Activated CD8-positive, alpha-beta memory T cell treated with anti-CD3 and anti-CD28 coated beads for 1 hour (primary cell): ENCODE data around the gene GRK6.
"Not testable (repeated sequence)": the region's sequence is repeated elsewhere in the genome, so short reads cannot be mapped to it uniquely, and the experiment has no call there.

Experiments used
- DNase-seq, 2 donors: peaks; one replicate each; pipeline ENCODE4 v3.0.0-alpha.2; 2020; ENCODE audit warnings: low read depth in 1 of 2; ENCODE audit errors: extremely low read depth in 1 of 2

Gene GRK6

DNA sequence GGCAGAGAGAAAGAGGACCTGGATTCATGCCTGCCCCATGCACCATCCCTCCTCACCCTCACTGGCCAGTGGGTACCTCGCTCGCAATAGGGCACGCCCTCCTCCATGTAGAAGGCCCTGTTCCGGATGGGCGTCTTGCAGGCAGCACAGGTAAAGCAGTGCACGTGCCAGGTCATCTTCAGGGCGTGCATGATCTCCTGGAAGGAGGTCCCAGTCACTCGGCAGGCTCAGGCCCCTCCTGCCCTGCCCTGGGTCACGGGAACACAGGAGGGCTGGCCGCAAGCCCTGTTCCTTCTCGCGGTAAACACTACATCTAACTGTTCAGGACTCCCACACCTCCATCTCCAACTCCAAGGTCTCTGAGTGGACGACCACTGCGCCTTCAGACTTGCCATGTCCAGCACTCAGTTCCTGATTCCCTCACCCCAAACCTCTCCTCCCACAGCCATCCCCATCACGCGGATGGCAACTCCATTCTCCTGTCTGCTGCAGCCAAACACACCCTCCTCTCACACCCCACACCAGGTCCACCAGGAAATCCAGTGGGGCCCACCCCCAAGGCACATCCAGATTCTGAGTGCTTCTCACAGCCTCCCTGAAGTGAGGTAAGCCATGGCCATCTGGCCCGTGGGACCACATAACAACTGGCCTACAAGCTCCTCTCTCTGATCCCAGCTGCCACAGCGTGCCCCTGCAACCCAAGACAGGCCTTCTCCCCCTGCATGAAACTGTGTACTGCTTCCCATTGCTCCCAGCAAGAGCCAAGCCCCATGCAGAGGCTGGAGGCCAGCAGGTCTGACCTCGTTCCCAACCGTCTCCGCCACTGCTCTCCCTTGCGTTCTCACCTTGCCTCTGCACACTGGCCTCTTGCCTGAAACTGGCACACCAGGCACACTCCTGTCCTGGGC, 57.8 kb downstream of the GRK6 start:
- no peak for DNase-seq

- no peak for DNase-seq
Observed at GRCh38 chr5:177484902-177485549, 58.5 kb downstream of the GRK6 start.

DNA sequence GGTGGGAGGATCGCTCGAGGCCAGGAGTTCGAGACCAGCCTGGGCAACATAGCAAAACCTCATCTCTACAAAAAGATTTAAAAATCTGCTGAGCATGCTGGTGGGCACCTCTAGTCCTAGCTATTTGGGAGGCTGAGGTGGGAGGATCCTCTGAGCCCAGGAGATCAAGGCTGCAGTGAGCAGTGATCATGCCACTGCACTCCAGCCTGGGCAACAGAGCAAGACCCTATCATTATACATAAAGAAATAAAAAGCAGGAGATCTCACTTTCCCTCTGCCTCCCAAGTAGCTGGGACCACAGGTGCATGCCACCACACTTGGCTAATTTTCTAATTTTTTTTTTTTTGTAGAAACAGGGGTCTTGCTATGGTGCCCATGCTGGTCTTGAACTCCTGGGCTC, 59.3 kb downstream of the GRK6 start:
- not testable (repeated sequence) for DNase-seq

DNA sequence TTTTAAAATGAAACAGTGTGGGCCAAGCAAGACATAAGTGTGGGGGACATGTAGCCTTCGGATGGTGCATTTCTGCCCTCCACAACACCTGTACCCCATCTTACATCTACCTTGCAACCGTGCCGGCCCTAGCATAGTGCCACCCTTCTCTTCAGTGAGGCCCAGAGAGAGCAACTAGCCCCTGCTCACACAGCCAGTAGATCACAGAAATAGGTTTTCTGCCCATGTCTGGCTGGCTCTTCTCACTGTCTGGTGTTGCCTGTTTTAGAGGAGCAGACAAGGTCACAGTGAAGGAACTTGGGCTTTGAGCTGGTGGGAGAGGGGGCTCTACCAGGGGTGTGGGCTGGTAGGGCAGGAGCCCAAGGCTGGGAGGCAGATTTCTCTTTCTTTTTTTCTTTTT, 59.8 kb downstream of the GRK6 start:
- no peak for DNase-seq

DNA sequence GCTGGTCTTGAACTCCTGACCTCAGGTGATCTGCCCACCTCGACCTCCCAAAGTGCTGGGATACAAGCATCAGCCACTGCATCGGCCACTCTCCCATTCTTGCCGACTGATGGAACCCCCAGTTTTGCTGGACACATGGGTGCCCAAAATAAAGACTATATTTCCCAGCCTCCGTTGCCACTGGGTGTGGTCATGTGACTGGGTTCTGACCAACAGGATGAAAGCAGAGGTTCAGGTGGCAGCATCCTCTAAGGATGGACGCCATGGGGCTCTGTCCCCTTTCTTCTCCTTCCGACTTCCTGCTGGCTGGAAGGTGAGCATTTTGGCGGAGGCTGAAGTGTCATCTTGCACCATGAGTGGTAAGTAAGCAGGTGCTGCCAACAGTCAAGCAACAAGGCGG, 60.7 kb downstream of the GRK6 start:
- no peak for DNase-seq

DNA sequence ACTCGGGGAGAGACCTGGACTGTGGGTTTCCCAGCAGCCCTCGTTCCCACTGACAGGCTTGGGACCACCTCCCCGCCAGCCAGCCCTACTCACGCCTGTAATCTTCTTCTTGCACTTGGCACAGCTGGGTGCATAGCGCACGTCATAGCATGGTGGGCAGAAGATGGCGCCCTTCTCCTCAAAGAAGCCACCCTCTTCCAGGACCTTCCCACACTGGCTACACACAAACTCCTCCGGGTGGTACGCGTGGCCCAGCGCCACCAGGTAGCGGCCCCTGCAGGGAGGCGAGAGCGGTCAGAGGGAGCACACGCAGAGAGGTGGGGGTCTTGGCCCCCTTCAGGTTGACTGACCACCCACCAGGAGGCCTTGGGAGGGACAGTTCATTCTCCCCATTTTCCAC, 61.5 kb downstream of the GRK6 start:
- DNase-seq: no peak

GRCh38 chr5:177489119-177489716, 62.7 kb downstream of the GRK6 start:
- no peak for DNase-seq

DNA sequence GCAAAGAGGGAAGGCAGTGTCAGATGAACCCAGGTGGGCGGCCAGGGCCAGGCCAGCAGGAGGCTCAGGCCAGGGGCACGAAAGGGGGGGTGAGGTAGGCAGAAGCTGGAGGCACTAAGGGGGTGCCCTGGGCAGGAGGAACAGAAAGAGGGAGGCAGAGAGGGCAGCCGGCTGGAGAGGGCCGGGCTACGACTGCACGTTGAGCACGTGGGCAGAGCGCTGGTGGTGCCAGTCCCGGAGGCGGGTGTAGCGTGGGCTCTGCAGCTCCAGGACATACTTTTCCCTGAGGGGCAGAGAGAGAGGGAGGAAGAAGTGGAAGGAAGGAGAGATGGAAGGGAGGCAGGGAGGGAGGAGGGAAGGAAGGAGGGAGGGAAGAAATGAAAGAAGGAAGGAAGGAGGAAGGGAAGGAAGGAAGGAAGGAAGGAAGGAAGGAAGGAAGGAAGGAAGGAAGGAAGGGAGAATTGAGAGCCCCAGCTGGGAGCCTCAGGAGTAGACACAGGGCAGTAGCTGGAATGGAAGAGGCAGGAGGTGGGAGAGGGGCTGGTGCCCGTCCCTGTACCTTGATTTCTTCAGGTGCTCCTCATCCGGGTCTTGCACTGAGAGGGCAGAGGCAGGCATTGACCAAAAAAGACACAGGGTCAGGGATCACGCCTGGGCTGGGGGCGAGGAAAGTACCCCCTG, 64.0 kb downstream of the GRK6 start:
- DNase-seq: no peak

DNA sequence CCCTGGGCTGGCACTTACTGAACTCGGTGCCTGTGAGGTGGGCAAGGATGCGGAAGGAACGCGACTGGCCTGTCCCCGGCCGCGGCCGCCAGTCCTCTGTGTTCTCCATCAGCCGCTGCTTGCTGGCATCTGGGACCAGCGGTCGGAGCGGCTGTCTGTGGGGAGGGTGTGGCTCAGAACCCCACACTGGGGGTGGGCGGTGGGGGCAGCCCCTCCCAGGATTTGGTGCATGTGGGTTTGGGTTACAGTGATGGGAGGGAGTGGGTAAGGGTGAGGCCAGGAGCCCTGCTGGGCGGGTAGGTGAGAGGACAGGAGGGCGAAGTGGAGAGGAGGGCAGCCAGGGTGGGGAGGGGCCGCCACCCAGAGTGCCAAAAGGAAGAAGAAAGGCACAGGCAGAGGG, 64.5 kb downstream of the GRK6 start:
- DNase-seq: no peak

GRCh38 chr5:177491429-177491945, 65.0 kb downstream of the GRK6 start:
- no peak for DNase-seq

GRCh38 chr5:177491983-177492746, 65.7 kb downstream of the GRK6 start:
- no peak for DNase-seq
